A549 (cell line): Measurements from ENCODE around the gene HSP90B1. TPM values are rescaled to one million over a fixed set of nuclear protein-coding genes. Genes with fewer than 3 reads are reported as not detected.

ENCODE experiments used
- ATAC-seq, 2 experiments: fragments of 200-7000 bp in 1 of 2; fragments of >200 bp in 1 of 2; cut with Nextera tagmentation in 1 of 2; cut with Tn5 transposase in 1 of 2; 3 replicates each; pipeline versions ENCODE4 v1.8.0 to v1.9.1; 2018 to 2020; ENCODE audit warnings: mild to moderate bottlenecking in 1 of 2, moderate library complexity in 1 of 2
- CTCF ChIA-PET: fragments of 300-600 bp; sonication (Branson Sonifier 250); formaldehyde crosslinking; extraction: SDS; loops from one replicate; lab custom pipeline; 2021; ENCODE audit warnings: antibody characterized with exemption, inconsistent platforms; lab: Yijun Ruan, JAX
- POLR2A ChIA-PET: fragments of 350-600 bp; formaldehyde crosslinking; extraction: SDS; loops from one replicate; lab custom pipeline; 2021; ENCODE audit warnings: antibody characterized with exemption, inconsistent platforms; lab: Yijun Ruan, JAX
- DNase-seq, 2 experiments: peaks; one replicate each; pipeline versions ENCODE4 v3.0.0 to v3.0.0-alpha.2; 2011 to 2016; ENCODE audit warnings: low read depth in 1 of 2, low spot score in 1 of 2
- FAIRE-seq: peaks from 2 replicates; lab custom pipeline; 2011; peaks lifted over from hg19 to GRCh38; lab: Jason Lieb, UNC
- H3K27ac ChIP-seq, 2 experiments: fragments of >200 bp; sonication (Bioruptor Twin); formaldehyde crosslinking; 3 replicates each; pipeline ENCODE4 v1.5.1; 2016 to 2017
- H3K4me1 ChIP-seq: fragments of >200 bp; sonication (Bioruptor Twin); formaldehyde crosslinking; 3 replicates; pipeline ENCODE4 v1.6.1; 2016
- H3K4me2 ChIP-seq: fragments of >200 bp; sonication (Bioruptor Twin); formaldehyde crosslinking; 3 replicates; pipeline ENCODE4 v1.6.1; 2016
- H3K4me3 ChIP-seq: fragments of >200 bp; sonication (Bioruptor Twin); formaldehyde crosslinking; 3 replicates; pipeline ENCODE4 v1.5.1; 2016
- H3K9me3 ChIP-seq: fragments of >200 bp; sonication (Bioruptor Twin); formaldehyde crosslinking; 3 replicates; pipeline ENCODE4 v1.6.1; 2016
- CBX2 ChIP-seq: fragments of 200-600 bp; sonication (generic); IDR thresholded peaks from 2 replicates; pipeline ENCODE4 v1.6.1; 2016; ENCODE audit warnings: low read depth, mild to moderate bottlenecking, borderline replicate concordance
- CEBPB ChIP-seq, 2 experiments: fragments of >200 bp in 1 of 2; sonication (Bioruptor Twin) in 1 of 2; formaldehyde crosslinking in 1 of 2; IDR thresholded peaks; 2 replicates each; pipeline ENCODE4 v1.6.1; 2012 to 2016
- CHD4 ChIP-seq: fragments of 200-600 bp; sonication (generic); IDR thresholded peaks from 2 replicates; pipeline ENCODE4 v1.6.1; 2016; ENCODE audit warnings: antibody characterized with exemption, mild to moderate bottlenecking, borderline replicate concordance
- CTCF ChIP-seq: fragments of >200 bp; sonication (Bioruptor Twin); formaldehyde crosslinking; IDR thresholded peaks from 3 replicates; pipeline ENCODE4 v1.5.1; 2016
- EHF ChIP-seq: fragments of 250-450 bp; sonication (Bioruptor Pico); IDR thresholded peaks from 2 replicates; pipeline ENCODE4 v1.5.0; 2020; ENCODE audit warnings: mild to moderate bottlenecking
- ELK1 ChIP-seq: fragments of 150-350 bp; IDR thresholded peaks from 2 replicates; pipeline ENCODE4 v1.6.1; 2014; ENCODE audit warnings: low read depth, mild to moderate bottlenecking, low read length
- FOSB ChIP-seq: fragments of 250-450 bp; sonication (Bioruptor Pico); IDR thresholded peaks from 2 replicates; pipeline ENCODE4 v1.5.0; 2020; ENCODE audit warnings: mild to moderate bottlenecking, moderate library complexity
- FOXS1 ChIP-seq: fragments of 250-450 bp; sonication (Bioruptor Pico); IDR thresholded peaks from 2 replicates; pipeline ENCODE4 v1.5.0; 2020; ENCODE audit warnings: mild to moderate bottlenecking, moderate library complexity
- HDAC2 ChIP-seq: fragments of 200-600 bp; sonication (generic); IDR thresholded peaks from 2 replicates; pipeline ENCODE4 v1.6.1; 2016
- HES2 ChIP-seq: fragments of >200 bp; sonication (Bioruptor Twin); formaldehyde crosslinking; IDR thresholded peaks from 2 replicates; pipeline ENCODE4 v1.6.1; 2016
- HMGXB4 ChIP-seq: fragments of 250-450 bp; sonication (Bioruptor Pico); IDR thresholded peaks from 2 replicates; pipeline ENCODE4 v1.5.0; 2021; ENCODE audit warnings: mild to moderate bottlenecking, moderate library complexity, borderline replicate concordance
- HOXB5 ChIP-seq: fragments of 250-450 bp; sonication (Bioruptor Pico); IDR thresholded peaks from 2 replicates; pipeline ENCODE4 v1.5.0; 2020; ENCODE audit warnings: mild to moderate bottlenecking, moderate library complexity
- JUNB ChIP-seq: fragments of >200 bp; sonication (Bioruptor Twin); formaldehyde crosslinking; IDR thresholded peaks from 2 replicates; pipeline ENCODE4 v1.6.1; 2016
- KDM1A ChIP-seq: fragments of 200-600 bp; sonication (generic); IDR thresholded peaks from 2 replicates; pipeline ENCODE4 v1.6.1; 2016; ENCODE audit warnings: low read depth, mild to moderate bottlenecking
- MAFK ChIP-seq: fragments of 450-650 bp; IDR thresholded peaks from 2 replicates; pipeline ENCODE4 v1.6.1; 2014; ENCODE audit not compliant: partially characterized antibody
- MAX ChIP-seq: IDR thresholded peaks from 2 replicates; pipeline ENCODE4 v1.6.1; 2012
- NR3C1 ChIP-seq: fragments of >200 bp; sonication (Bioruptor Twin); formaldehyde crosslinking; IDR thresholded peaks from 3 replicates; pipeline ENCODE4 v1.6.1; 2017
- POLR2AphosphoS2 ChIP-seq: conservative IDR thresholded peaks from 2 replicates; pipeline ENCODE4 v1.6.1; 2012; ENCODE audit warnings: low read length, improper control_type of control experiment, inconsistent platforms
- RAD21 ChIP-seq, 2 experiments: fragments of >200 bp in 1 of 2; sonication (Bioruptor Twin) in 1 of 2; formaldehyde crosslinking in 1 of 2; IDR thresholded peaks in 1 of 2; conservative IDR thresholded peaks in 1 of 2; 2 replicates in 1 of 2; 3 replicates in 1 of 2; pipeline ENCODE4 v1.6.1; 2012 to 2018; ENCODE audit warnings: inconsistent platforms in 1 of 2
- RARB ChIP-seq: fragments of 250-450 bp; sonication (Bioruptor Pico); IDR thresholded peaks from 2 replicates; pipeline ENCODE4 v1.8.0; 2021; ENCODE audit warnings: mild to moderate bottlenecking, moderate library complexity
- SMC3 ChIP-seq: fragments of >200 bp; sonication (Bioruptor Twin); formaldehyde crosslinking; IDR thresholded peaks from 3 replicates; pipeline ENCODE4 v1.6.1; 2018; ENCODE audit warnings: inconsistent platforms
- SREBF2 ChIP-seq: fragments of 450-650 bp; IDR thresholded peaks from 2 replicates; pipeline ENCODE4 v1.6.1; 2014; ENCODE audit warnings: mild to moderate bottlenecking, moderate library complexity
- TP53 ChIP-seq: fragments of 250-450 bp; sonication (Bioruptor Pico); IDR thresholded peaks from 2 replicates; pipeline ENCODE4 v1.5.0; 2021; ENCODE audit warnings: mild to moderate bottlenecking, moderate library complexity
- ZNF302 ChIP-seq: fragments of 250-450 bp; sonication (Bioruptor Pico); IDR thresholded peaks from 2 replicates; pipeline ENCODE4 v1.9.0; 2021; ENCODE audit warnings: inconsistent platforms, mild to moderate bottlenecking, moderate library complexity
- WGBS: methylation state at CpG from one replicate; pipeline ENCODE4 v1.1.6; 2017; ENCODE audit errors: missing lambda C conversion rate; 5-methylcytosine and 5-hydroxymethylcytosine counted together
- polyA plus RNA-seq, 4 experiments: library from polyadenylated mRNA; depleted of rRNA in 3 of 4; stranded (reverse); fragments of >200 nt; fragmentation: RNase III in 1 of 4; extraction: RNeasy Plus Mini Kit Qiagen cat#74134 plus additional on column Dnase treatment in 1 of 4; gene quantifications; 2 replicates in 3 of 4; 3 replicates in 1 of 4; pipeline ENCODE4 v1.2.3, GENCODE V29; 2011 to 2017
- TF ChIP-seq, protein P1 (sequence below): IDR thresholded peaks from 2 replicates; pipeline ENCODE4 v1.6.1; 2012; ENCODE audit warnings: low read depth, borderline replicate concordance

HSP90B1 gene
- polyA plus RNA-seq, 2 of the 4 experiments (the other 2 are of a cell fraction): 624 to 915 TPM

DNA sequence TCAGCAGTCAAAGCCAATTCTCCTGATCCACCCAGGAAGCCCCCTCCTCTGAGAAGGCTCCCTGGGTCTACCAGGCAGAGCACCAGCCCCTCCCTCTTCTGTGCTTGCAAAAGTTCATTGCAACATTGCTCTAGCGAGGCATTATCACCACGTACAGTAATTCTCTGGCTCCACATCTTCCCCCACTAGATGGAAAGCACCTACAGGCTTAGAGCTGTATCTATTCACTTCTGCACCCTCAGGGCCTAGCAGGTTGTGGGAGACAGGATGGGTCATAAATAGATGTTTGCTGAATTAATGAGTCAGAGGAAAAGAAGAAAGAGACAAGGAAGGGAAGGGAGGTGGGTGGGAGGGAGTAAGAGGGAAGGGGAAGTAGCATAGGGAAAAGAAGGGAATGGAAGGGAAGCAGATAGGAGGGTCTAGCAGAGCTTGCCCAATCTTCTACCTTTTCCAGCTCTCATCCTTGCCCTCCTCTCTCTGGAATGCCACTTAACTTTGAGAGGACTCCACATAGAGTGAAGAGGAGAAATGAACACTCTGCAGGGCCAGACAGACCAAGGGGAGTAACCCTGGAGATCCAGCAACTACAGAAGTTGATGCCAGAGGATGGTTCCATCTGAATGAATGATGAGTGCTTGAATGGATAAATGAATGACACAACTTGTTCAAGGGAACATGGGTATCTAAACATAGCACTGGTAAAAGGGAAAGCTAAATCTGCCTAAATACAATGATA lies 47.2 kb upstream of the HSP90B1 start:
- 0% methylated on average over 2 of the region's 2 CpGs for WGBS
- ATAC-seq (peak in 1 of 2 experiments; percentile 20; a peak in 3 of 6 replicates), DNase-seq (no peak), FAIRE-seq (no peak)
- CTCF ChIA-PET: interaction anchor here (0.6 to 2.2 kb wide), 9 partner anchors 9 to 462 kb away, joined by 3 to 15 read pairs (median 4); no protein-coding TSS in a partner anchor
- Histone ChIP-seq H3K27ac (no peak overlapping the region), H3K4me3 (no peak overlapping the region), H3K4me2 (no peak overlapping the region), H3K4me1 (peaks cover 15% of the 10 kb centered on the region; the same call in 2 of the 3 replicates), H3K9me3 (no peaks in the 10 kb centered on the region)
- TF ChIP-seq EHF (CRISPR knock-in tag): no peak
- no peak for TF ChIP-seq MAX
- TF ChIP-seq SREBF2: no peak
- TF ChIP-seq KDM1A: no peak
- TF ChIP-seq ELK1: no peak
- TF ChIP-seq HDAC2: no peak
- no peak for TF ChIP-seq NR3C1
- TF ChIP-seq HES2: no peak
- no peak for TF ChIP-seq JUNB
- no peak for TF ChIP-seq CTCF
- no peak for TF ChIP-seq CEBPB (IDR thresholded peaks at IDR 0.05)
- TF ChIP-seq HMGXB4 (CRISPR knock-in tag): no peak
- POLR2A ChIA-PET: interaction anchor here (0.9 kb wide), 1 partner anchor 47 kb away, joined by 3 read pairs; no protein-coding TSS in a partner anchor

- CTCF ChIA-PET: interaction anchor here (0.8 to 2.2 kb wide), 15 partner anchors 8 to 461 kb away, joined by 3 to 15 read pairs (median 3); no protein-coding TSS in a partner anchor
- H3K27ac ChIP-seq: no peak overlapping the region
- WGBS: 98% methylated on average over 2 of the region's 2 CpGs
- H3K4me3 ChIP-seq: no peak overlapping the region
- FAIRE-seq: no peak
- H3K4me2 ChIP-seq: no peak overlapping the region
- no peak for DNase-seq
- H3K4me1 ChIP-seq: peaks cover 15% of the 10 kb centered on the region; the same call in 2 of the 3 replicates
- POLR2A ChIA-PET: no interaction called here
- H3K9me3 ChIP-seq: no peaks in the 10 kb centered on the region
- TF ChIP-seq POLR2AphosphoS2 (no peak), MAFK (peak; percentile 1)
- ATAC-seq: no peak
Measured at GRCh38 chr12:103883908-103884307, 46.3 kb upstream of the HSP90B1 start.

DNA sequence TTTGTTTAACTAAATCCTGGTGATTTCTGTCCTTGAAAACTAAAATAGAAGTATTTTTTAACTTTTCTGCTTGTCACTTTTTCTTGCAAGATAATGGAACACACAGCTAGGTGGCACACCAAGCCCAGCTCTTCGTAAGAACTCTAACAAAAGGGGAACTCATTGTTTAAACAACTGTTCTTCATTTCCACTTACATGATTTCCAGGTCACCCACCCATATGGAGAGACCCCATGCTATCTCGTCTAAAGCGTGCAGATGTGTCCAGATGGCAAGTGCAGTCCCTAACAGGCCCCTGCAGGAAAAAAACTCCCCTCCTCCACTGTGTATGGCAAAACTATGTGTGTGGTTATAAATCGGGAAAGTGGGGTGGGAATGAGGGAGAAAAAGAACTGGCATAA lies 45.9 kb upstream of the HSP90B1 start:
- peak in 1 of 2 experiments; percentile 51; a peak in 2 of 6 replicates for ATAC-seq
- CTCF ChIA-PET: interaction anchor here (0.8 to 2.2 kb wide), 14 partner anchors 8 to 232 kb away, joined by 3 to 15 read pairs (median 4); no protein-coding TSS in a partner anchor
- Histone ChIP-seq H3K4me3 (no peak overlapping the region), H3K9me3 (no peaks in the 10 kb centered on the region), H3K4me1 (peaks cover 15% of the 10 kb centered on the region; the same call in 2 of the 3 replicates), H3K27ac (no peak overlapping the region), H3K4me2 (no peak overlapping the region)
- WGBS: 44% methylated on average over 4 of the region's 4 CpGs
- FAIRE-seq: peak; percentile 49
- POLR2A ChIA-PET: no interaction called here
- peak in 1 of 2 experiments; percentile 62 for DNase-seq
- no peak for TF ChIP-seq TP53
- TF ChIP-seq CHD4: no peak
- TF ChIP-seq FOSB (CRISPR knock-in tag): no peak
- peak; percentile 54 for TF ChIP-seq SMC3
- no peak for TF ChIP-seq RARB (CRISPR knock-in tag)
- TF ChIP-seq ZNF302 (CRISPR knock-in tag): no peak
- no peak for TF ChIP-seq CBX2
- TF ChIP-seq, protein P1, sequence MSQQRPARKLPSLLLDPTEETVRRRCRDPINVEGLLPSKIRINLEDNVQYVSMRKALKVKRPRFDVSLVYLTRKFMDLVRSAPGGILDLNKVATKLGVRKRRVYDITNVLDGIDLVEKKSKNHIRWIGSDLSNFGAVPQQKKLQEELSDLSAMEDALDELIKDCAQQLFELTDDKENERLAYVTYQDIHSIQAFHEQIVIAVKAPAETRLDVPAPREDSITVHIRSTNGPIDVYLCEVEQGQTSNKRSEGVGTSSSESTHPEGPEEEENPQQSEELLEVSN: no peak
- peak; percentile 71 to 80 for TF ChIP-seq RAD21 (conservative IDR thresholded peaks at IDR 0.05 in 1 of 2, IDR thresholded peaks at IDR 0.05 in 1 of 2)
- peak; percentile 58 for TF ChIP-seq CTCF
- no peak for TF ChIP-seq FOXS1
- no peak for TF ChIP-seq CEBPB (IDR thresholded peaks at IDR 0.05)
- no peak for TF ChIP-seq HOXB5 (CRISPR knock-in tag)
